Neural progenitor cell (in vitro differentiated cells): ENCODE results near the gene FKBP3.

Experiments used
- EZH2 ChIP-seq: fragments of 200-600 bp; sonication (generic); IDR thresholded peaks from 2 replicates; pipeline ENCODE4 v1.6.1; 2017; ENCODE audit warnings: antibody characterized with exemption, mild to moderate bottlenecking, moderate library complexity
- EZH2phosphoT487 ChIP-seq: fragments of 200-600 bp; sonication (generic); IDR thresholded peaks from 2 replicates; pipeline ENCODE4 v1.6.1; 2017; ENCODE audit warnings: antibody characterized with exemption
- TF ChIP-seq, protein P1 (sequence below): fragments of 200-600 bp; sonication (generic); IDR thresholded peaks from 2 replicates; pipeline ENCODE4 v1.5.1; 2017; ENCODE audit warnings: antibody characterized with exemption, mild to moderate bottlenecking

GRCh38 chr14:45089813-45090212, 44.5 kb downstream of the FKBP3 start:
- TF ChIP-seq, protein P1, sequence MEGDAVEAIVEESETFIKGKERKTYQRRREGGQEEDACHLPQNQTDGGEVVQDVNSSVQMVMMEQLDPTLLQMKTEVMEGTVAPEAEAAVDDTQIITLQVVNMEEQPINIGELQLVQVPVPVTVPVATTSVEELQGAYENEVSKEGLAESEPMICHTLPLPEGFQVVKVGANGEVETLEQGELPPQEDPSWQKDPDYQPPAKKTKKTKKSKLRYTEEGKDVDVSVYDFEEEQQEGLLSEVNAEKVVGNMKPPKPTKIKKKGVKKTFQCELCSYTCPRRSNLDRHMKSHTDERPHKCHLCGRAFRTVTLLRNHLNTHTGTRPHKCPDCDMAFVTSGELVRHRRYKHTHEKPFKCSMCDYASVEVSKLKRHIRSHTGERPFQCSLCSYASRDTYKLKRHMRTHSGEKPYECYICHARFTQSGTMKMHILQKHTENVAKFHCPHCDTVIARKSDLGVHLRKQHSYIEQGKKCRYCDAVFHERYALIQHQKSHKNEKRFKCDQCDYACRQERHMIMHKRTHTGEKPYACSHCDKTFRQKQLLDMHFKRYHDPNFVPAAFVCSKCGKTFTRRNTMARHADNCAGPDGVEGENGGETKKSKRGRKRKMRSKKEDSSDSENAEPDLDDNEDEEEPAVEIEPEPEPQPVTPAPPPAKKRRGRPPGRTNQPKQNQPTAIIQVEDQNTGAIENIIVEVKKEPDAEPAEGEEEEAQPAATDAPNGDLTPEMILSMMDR, result no peak
- TF ChIP-seq EZH2 (no peak), EZH2phosphoT487 (no peak)
